ENCODE measurements around the gene C2orf74.
"Not testable (repeated sequence)": the region's sequence is repeated elsewhere in the genome, so short reads cannot be mapped to it uniquely, and the experiment has no call there.

Gene C2orf74

DNA sequence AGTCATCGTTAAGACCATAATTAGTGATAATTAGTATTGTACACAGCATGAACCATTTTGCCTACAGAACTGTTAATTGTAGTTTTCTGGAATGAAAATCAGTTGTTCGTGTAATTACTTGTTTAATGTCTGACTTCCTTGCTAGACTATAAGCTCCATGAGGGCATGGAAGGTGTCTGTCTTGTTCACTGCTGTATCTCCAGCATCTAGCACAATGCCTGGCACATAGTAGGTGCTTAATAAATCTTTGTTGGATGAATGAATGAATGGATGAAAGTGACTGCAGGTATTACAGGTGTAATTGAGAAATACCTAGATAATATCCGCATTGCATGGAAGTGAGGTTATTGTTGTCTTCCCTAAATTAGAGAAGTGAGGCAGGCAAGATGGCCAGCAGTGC lies 21.8 kb downstream of the C2orf74 start:
- no peak for DNase-seq (ENCODE audit: extremely low spot score)
- ChIA-PET CTCF (no interaction called here), POLR2A (no interaction called here)
- TF ChIP-seq, protein P1, sequence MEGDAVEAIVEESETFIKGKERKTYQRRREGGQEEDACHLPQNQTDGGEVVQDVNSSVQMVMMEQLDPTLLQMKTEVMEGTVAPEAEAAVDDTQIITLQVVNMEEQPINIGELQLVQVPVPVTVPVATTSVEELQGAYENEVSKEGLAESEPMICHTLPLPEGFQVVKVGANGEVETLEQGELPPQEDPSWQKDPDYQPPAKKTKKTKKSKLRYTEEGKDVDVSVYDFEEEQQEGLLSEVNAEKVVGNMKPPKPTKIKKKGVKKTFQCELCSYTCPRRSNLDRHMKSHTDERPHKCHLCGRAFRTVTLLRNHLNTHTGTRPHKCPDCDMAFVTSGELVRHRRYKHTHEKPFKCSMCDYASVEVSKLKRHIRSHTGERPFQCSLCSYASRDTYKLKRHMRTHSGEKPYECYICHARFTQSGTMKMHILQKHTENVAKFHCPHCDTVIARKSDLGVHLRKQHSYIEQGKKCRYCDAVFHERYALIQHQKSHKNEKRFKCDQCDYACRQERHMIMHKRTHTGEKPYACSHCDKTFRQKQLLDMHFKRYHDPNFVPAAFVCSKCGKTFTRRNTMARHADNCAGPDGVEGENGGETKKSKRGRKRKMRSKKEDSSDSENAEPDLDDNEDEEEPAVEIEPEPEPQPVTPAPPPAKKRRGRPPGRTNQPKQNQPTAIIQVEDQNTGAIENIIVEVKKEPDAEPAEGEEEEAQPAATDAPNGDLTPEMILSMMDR (IDR thresholded peaks at IDR 0.05; ENCODE audit: control extremely low read depth, extremely low read depth, low read depth, missing control alignments) = no peak

DNA sequence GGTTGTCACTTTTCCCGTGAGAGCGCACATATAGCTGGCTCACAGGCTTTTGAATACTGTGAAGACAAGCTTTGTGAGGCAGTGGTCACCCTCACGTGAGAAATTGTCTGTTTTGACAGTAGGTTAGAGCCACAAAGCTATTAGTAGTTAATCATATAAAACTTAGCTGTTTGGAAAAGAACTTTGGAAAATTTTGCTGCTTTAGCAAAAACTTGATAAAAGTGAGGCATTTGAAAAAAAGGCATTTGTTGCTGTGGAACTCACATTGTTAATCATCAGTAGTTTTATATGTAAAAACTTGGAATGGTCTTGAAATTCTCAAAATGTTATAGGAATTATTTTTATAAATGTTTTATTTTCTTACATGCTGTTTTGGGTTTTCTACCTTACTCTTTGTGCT lies 22.3 kb downstream of the C2orf74 start:
- POLR2A ChIA-PET = no interaction called here
- CTCF ChIA-PET = no interaction called here
- no peak for DNase-seq (ENCODE audit: extremely low spot score)
- TF ChIP-seq, protein P1 (IDR thresholded peaks at IDR 0.05; ENCODE audit: control extremely low read depth, extremely low read depth, low read depth, missing control alignments) = no peak

- CTCF ChIA-PET = interaction anchor here (0.7 to 1.5 kb wide), 4 partner anchors 9 to 22 kb away, joined by 3 to 6 read pairs (median 3); no protein-coding TSS in a partner anchor
Observed at GRCh38 chr2:61185231-61185728, 23.3 kb downstream of the C2orf74 start.

GRCh38 chr2:61187085-61187484 lies 25.1 kb downstream of the C2orf74 start:
- POLR2A ChIA-PET = no interaction called here

More at GRCh38 chr2:61185231-61185728, 23.3 kb downstream of the C2orf74 start:
- POLR2A ChIA-PET = no interaction called here
- TF ChIP-seq, protein P1 (IDR thresholded peaks at IDR 0.05; ENCODE audit: control extremely low read depth, extremely low read depth, low read depth, missing control alignments) = no peak
- no peak for DNase-seq (ENCODE audit: extremely low spot score)

DNA sequence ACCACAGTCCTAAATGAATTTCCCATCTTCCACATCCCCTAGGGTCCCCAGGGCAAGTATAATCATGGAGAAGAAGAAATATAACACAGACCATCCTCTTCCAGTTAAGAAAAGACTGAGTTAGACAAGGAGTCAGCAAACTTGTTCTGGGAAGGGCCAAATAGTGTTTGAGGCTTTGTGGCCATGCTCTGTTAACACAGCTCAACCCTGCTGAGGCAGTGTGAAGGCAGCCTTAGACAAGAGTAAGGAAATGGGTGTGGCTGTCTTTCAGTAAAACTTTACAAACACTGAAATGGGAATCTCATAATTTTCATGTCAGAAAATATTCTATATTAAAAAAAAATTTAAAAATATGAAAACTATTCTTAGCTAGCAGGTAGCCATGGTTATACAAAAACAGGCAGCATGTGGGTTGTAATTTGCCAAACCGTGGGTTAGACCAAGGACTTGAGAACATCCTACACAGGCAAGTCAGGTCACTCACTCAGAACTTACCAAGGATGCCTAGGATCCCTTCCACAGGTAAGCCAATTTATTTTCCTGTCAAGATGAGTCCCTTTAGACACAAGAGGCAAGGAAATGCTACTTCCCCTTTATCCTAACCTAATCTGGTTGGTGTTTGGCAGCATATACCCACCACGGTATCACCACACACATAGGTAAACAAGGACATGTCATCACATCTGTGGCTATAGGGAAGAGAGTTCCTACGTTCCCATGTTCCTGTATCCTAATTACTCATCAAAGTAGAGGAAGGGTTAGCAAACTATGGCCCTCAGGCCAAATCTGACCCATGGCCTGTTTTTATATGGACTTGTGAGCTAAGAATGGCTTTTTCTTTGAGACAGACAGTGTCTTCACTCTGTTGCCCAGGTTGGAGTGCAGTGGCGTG lies 31.9 kb downstream of the C2orf74 start:
- POLR2A ChIA-PET = no interaction called here
- DNase-seq (ENCODE audit: extremely low spot score) = no peak
- TF ChIP-seq, protein P1 (IDR thresholded peaks at IDR 0.05; ENCODE audit: control extremely low read depth, extremely low read depth, low read depth, missing control alignments) = no peak
- CTCF ChIA-PET = interaction anchor here (1.1 to 1.3 kb wide), 2 partner anchors 8 to 9 kb away, joined by 3 to 6 read pairs; no protein-coding TSS in a partner anchor

More at GRCh38 chr2:61187085-61187484, 25.1 kb downstream of the C2orf74 start:
- TF ChIP-seq, protein P1 (IDR thresholded peaks at IDR 0.05; ENCODE audit: control extremely low read depth, extremely low read depth, low read depth, missing control alignments) = no peak
- no peak for DNase-seq (ENCODE audit: extremely low spot score)
- CTCF ChIA-PET = no interaction called here

DNA sequence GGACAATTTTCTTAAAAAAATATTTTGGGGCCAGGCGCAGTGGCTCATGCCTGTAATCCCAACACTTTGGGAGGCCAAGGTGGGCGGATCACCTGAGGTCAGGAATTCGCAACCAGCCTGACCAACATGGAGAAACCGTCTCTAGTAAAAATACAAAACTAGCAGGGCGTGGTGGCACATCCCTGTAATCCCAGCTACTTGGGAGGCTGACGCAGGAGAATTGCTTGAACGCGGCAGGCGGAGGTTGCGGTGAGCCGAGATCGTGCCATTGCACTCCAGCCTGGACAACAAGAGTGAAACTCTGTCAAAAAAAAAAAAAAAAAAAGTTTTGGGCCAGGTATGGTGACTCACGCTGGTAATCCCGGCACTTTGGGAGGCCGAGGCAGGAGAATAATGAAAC lies 32.7 kb downstream of the C2orf74 start:
- CTCF ChIA-PET = interaction anchor here (1.3 kb wide), 1 partner anchor 9 kb away, joined by 6 read pairs; no protein-coding TSS in a partner anchor
- POLR2A ChIA-PET; DNase-seq (ENCODE audit: extremely low spot score): not testable (repeated sequence)

DNA sequence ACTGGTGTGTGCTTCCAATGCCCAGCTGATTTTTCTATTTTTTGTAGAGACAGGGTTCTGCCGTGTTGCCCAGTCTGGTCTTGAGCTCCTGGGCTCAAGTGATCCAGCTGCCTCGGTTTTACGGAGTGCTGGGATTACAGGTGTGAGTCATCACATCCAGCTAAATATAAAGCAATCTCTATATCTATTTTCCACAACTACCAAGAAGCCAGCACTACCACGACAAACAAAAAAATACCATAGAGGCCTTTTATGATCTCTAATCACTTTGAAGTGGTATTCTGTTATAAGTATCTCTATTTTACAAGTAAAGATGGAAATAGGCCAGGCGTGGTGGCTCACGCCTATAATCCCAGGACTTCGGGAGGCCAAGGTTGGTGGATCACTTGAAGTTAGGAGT lies 34.7 kb downstream of the C2orf74 start:
- ChIA-PET CTCF (interaction anchor here (0.8 kb wide), 1 partner anchor 8 kb away, joined by 3 read pairs; no protein-coding TSS in a partner anchor), POLR2A (no interaction called here)
- TF ChIP-seq, protein P1 (IDR thresholded peaks at IDR 0.05; ENCODE audit: control extremely low read depth, extremely low read depth, low read depth, missing control alignments) = no peak
- DNase-seq (ENCODE audit: extremely low spot score) = no peak

Measured in GM10248 (cell line).